Peyer's patch (tissue), 4 donors: ENCODE data around the gene ASPSCR1. TPM values are rescaled to one million over a fixed set of nuclear protein-coding genes. Genes with fewer than 3 reads are reported as not detected.

Experiments used
- DNase-seq, 3 donors: peaks; one replicate each; pipeline ENCODE4 v3.0.0-alpha.2; 2017 to 2019
- H3K27ac ChIP-seq, 4 donors: fragments of 200-600 bp; sonication (generic); one replicate each; pipeline ENCODE4 v1.5.1; 2016 to 2019
- H3K27me3 ChIP-seq, 2 donors: fragments of 200-600 bp; sonication (generic); one replicate each; pipeline ENCODE4 v1.5.1; 2019
- H3K36me3 ChIP-seq, 3 donors: fragments of 200-600 bp; sonication (generic); one replicate each; pipeline ENCODE4 v1.5.1; 2016 to 2019
- H3K4me1 ChIP-seq, 4 donors: fragments of 200-600 bp; sonication (generic); one replicate each; pipeline ENCODE4 v1.5.1; 2016 to 2019
- H3K4me3 ChIP-seq, 4 donors: fragments of 200-600 bp; sonication (generic); 1 replicate in 3 of 4; 2 replicates in 1 of 4; pipeline ENCODE4 v1.5.1; 2016 to 2019; ENCODE audit warnings: mild to moderate bottlenecking in 1 of 4
- H3K9me3 ChIP-seq, 4 donors: fragments of 200-600 bp; sonication (generic); one replicate each; pipeline ENCODE4 v1.5.1; 2016 to 2019; ENCODE audit warnings: mild to moderate bottlenecking in 1 of 4
- POLR2A ChIP-seq, 2 donors: fragments of 450-650 bp; IDR thresholded peaks; one replicate each; pipeline ENCODE4 v1.5.1; 2017; ENCODE audit warnings: antibody characterized with exemption in 2 of 2, mild to moderate bottlenecking in 2 of 2, moderate library complexity in 2 of 2
- total RNA-seq, 4 donors: library from RNA; depleted of rRNA; stranded (reverse); fragments of >200 nt; gene quantifications; one replicate each; pipeline ENCODE4 v1.1.0, GENCODE V29; 2016
- TF ChIP-seq, protein P1 (sequence below), 6 experiments: fragments of 450-650 bp in 4 of 6; fragments of 200-600 bp in 2 of 6; sonication (generic) in 1 of 6; IDR thresholded peaks; one replicate each; pipeline ENCODE4 v1.5.1; 2017 to 2019; ENCODE audit warnings: antibody characterized with exemption in 6 of 6, mild to moderate bottlenecking in 3 of 6, moderate library complexity in 1 of 6

Gene ASPSCR1
- total RNA-seq, 4 donors from 2014 or later, result 31.6 to 70.1 (median 49.9) TPM

DNA sequence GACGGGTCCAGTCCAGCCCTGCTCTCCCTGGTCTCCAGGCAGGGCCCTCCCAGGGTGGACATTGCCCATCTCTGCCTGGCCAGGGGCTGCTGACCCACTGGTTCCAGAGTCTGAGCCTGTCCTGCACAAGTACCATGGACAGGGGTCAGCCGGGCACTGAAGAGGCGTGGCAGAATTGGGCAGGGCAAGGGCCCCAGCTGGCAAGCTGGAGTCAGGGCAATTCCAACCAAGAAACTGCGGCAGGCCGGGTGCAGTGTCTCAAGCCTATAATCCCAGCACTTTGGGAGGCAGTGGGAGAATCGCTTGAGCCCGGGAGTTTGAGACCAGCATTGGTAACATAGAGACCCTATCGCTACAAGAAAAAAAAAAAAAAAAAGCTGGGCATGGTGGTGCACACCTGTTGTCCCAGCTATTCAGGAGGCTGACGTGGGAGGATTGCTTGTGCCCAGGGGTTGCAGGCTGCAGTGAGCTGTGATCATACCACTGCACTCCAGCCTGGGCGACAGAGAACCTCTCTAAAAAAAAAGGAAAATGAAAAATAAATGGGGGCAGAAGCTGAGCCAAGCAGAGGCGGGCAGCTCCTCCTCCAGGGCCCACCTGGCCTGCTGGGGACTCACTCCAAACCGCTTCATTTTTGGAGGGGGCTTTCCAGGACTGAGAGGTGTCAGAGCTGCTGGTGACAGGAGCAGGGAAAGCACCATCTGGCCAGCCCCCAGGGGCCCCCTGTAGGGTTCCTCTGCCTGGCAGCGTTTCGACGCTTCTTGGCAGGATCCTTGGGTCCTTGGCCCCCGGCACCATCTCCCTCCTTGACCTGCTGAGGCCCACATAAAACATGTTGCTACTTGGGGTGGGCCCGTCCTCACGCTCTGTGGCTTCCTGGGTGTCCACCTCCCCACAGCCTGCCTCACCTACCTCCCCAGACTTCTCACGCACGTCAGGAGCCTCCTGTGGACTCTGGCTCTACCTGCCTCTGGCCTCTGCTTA is 47.0 kb upstream of the ASPSCR1 start:
- peak in 1 of 3 donors; percentile 69 for DNase-seq
- H3K4me1 ChIP-seq, result peaks cover 0 to 32% (median 16%) of the 10 kb centered on the region in 4 donors
- no peaks in the 10 kb centered on the region for H3K9me3 ChIP-seq
- H3K27me3 ChIP-seq, result no peaks in the 10 kb centered on the region
- H3K27ac ChIP-seq, result no peak overlapping the region
- no peak overlapping the region for H3K4me3 ChIP-seq
- H3K36me3 ChIP-seq, result no peaks in the 10 kb centered on the region
- TF ChIP-seq, protein P1, sequence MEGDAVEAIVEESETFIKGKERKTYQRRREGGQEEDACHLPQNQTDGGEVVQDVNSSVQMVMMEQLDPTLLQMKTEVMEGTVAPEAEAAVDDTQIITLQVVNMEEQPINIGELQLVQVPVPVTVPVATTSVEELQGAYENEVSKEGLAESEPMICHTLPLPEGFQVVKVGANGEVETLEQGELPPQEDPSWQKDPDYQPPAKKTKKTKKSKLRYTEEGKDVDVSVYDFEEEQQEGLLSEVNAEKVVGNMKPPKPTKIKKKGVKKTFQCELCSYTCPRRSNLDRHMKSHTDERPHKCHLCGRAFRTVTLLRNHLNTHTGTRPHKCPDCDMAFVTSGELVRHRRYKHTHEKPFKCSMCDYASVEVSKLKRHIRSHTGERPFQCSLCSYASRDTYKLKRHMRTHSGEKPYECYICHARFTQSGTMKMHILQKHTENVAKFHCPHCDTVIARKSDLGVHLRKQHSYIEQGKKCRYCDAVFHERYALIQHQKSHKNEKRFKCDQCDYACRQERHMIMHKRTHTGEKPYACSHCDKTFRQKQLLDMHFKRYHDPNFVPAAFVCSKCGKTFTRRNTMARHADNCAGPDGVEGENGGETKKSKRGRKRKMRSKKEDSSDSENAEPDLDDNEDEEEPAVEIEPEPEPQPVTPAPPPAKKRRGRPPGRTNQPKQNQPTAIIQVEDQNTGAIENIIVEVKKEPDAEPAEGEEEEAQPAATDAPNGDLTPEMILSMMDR (IDR thresholded peaks at IDR 0.05), result no peak
- TF ChIP-seq POLR2A (IDR thresholded peaks at IDR 0.05), result no peak

DNA sequence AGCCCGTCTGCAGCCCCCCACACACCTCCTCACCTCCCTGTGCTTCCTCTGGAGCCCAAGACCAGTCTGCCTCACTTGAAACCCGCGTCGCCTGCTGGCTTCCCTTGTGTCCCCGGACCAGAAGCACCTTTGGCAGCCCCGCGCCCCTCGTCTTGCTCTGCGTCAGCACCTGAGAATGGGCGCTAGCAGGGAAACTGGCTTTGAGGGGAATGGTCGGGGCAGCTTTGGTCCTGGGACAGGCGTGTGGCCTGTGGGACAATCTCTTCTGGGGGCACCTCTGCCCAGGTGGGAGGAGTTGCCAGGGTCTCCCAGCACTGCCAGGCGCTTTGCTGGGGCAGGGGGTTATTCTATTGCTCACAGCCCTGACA is 46.3 kb upstream of the ASPSCR1 start:
- Histone ChIP-seq H3K4me1 (peaks cover 0 to 25% (median 13%) of the 10 kb centered on the region in 4 donors), H3K36me3 (no peaks in the 10 kb centered on the region), H3K4me3 (no peak overlapping the region), H3K27me3 (no peaks in the 10 kb centered on the region), H3K27ac (no peak overlapping the region), H3K9me3 (no peaks in the 10 kb centered on the region)
- DNase-seq, result peak in 1 of 3 donors; percentile 45
- no peak for TF ChIP-seq POLR2A (IDR thresholded peaks at IDR 0.05)
- TF ChIP-seq, protein P1 (IDR thresholded peaks at IDR 0.05), result no peak

DNA sequence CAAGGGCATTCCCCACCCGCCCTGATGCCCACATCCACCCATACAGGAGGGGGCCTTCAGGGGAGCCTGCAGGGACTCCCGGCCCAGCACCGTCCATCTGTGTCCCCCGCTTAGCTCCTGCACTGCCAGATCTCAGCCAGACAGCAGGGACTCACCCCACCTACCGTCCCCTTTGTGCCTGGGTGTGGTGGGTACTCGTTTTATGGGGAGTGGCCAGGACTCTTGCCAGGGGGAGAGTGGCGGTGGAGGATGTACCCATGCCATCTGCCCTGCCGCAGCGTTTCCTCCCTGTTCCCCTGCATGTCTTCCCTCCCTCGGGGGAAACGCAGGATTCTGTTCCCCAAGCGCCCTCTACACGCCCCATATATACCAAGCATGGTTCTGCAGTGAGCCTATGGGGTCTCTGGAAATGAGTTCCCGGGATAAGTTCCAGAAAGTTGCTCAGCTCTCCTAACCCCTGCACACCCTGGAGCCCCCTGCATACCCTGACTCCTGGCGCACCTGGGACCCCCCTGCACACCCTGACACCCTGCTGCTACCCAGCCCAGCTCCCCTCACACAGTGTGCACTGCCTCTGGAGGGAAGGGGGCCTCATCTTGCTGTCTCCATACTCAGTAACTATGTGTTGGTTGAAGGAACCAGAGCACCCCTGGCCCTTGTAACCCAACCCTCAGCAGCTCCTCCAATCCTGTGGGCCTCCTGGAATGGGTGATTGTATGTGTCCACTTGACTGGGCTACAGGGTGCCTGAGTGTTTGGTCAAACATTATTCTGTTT is 45.7 kb upstream of the ASPSCR1 start:
- no peaks in the 10 kb centered on the region for H3K36me3 ChIP-seq

DNA sequence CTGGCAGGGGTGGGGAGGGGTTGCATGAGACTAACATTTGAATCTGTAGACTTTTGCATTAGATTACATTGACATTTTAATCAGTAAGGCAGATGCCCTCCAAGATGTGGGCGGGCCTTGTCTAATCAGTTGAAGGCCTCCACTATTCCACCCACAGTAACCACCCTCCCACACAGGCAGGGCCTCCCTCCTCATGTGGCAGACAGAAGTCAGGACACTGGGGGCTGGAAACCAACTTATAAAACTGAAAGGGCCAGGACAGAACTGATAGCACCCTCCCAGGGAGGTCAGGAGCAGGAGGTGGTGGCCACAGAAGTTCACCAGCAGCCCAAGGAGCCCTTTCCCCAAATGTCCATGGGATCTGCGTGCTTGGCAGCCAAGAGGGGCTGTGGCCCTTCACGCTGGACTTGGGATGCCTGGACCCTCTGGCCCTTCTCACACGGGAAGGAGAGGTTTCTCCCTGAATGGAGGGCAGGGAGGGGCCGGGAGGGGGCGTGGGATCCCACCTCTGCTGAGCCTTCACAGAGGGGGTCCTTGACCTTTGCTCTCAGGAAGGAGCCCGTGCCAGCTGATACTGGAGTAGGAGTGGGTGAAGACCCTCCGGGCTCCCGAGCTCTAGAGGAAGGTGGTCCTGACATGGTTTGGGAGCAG is 45.0 kb upstream of the ASPSCR1 start:
- no peak for TF ChIP-seq POLR2A (IDR thresholded peaks at IDR 0.05)
- TF ChIP-seq, protein P1 (IDR thresholded peaks at IDR 0.05), result no peak
- H3K9me3 ChIP-seq, result no peaks in the 10 kb centered on the region
- H3K27ac ChIP-seq, result no peak overlapping the region
- no peak for DNase-seq
- H3K27me3 ChIP-seq, result no peaks in the 10 kb centered on the region
- no peaks in the 10 kb centered on the region for H3K36me3 ChIP-seq
- H3K4me1 ChIP-seq, result peaks cover 0 to 30% (median 16%) of the 10 kb centered on the region in 4 donors
- H3K4me3 ChIP-seq, result no peak overlapping the region

More for the DNA sequence above, 45.7 kb upstream of the ASPSCR1 start:
- no peak overlapping the region for H3K4me3 ChIP-seq
- no peak overlapping the region for H3K27ac ChIP-seq
- no peaks in the 10 kb centered on the region for H3K9me3 ChIP-seq
- no peak for DNase-seq
- H3K4me1 ChIP-seq, result peaks cover 0 to 26% (median 14%) of the 10 kb centered on the region in 4 donors
- H3K27me3 ChIP-seq, result no peaks in the 10 kb centered on the region
- no peak for TF ChIP-seq POLR2A (IDR thresholded peaks at IDR 0.05)
- TF ChIP-seq, protein P1 (IDR thresholded peaks at IDR 0.05), result no peak

DNA sequence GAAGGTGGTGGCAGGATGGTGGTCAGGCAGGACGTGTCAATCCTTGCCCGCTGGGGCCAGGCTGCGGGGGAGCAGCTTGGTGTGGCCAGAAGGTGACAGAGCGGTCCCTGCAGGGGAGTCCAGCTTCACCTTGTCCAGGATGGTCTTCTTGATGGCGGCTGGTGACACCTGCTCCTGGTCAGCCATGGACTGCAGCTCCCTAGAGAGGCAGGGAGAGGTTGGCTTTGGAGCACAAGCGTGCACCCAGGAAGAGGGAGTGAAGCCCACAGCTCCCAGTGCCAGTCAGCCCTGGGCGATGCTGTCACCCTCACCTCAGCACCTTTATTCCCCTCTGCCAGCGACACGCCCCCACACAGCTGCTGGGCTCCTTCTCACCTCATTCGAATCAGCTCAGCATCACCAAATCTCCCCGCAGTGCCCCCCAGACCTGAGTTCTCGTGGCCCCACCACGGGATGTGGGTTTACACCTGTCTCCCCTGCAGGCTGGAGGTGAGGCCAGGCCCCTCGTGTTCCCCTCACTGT is 44.2 kb upstream of the ASPSCR1 start:
- DNase-seq, result no peak
- no peak overlapping the region for H3K27ac ChIP-seq
- H3K4me1 ChIP-seq, result peaks cover 0 to 31% (median 11%) of the 10 kb centered on the region in 4 donors
- no peaks in the 10 kb centered on the region for H3K9me3 ChIP-seq
- no peaks in the 10 kb centered on the region for H3K36me3 ChIP-seq
- no peaks in the 10 kb centered on the region for H3K27me3 ChIP-seq
- H3K4me3 ChIP-seq, result no peak overlapping the region
- TF ChIP-seq, protein P1 (IDR thresholded peaks at IDR 0.05), result no peak
- no peak for TF ChIP-seq POLR2A (IDR thresholded peaks at IDR 0.05)
